ENCODE data around the gene CHST11. TPM values are rescaled to one million over a fixed set of nuclear protein-coding genes. Genes with fewer than 3 reads are reported as not detected.
"Not testable (repeated sequence)": the region's sequence is repeated elsewhere in the genome, so short reads cannot be mapped to it uniquely, and the experiment has no call there.

Gene CHST11
- total RNA-seq, 8 experiments from 2014 or later: 9.3 to 36.8 (median 12.9) TPM

DNA sequence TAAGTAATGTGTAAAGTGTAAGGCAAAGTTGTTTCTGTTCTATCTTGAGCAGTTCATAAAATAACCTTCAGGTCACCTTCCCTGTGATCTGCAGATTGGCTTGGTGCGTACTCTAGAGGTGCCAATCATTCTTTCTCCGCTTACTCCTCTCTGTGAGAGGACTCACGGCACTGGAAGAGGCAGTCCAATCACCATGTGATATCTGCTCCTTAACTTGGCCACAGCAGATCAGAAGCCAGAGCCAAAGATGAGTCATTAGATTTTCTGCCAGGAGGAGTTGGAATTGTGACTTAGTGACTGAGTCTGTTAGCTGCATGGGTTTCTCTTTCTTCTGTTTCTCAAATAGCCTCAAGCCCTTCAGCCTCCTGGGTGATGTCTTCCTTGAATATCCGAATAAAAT lies 335.8 kb downstream of the CHST11 start:
- peak in 3 of 8 experiments; percentile 43 to 94 (median 92) for ATAC-seq (replicated peaks in 6 of 8)
- no peak overlapping the region for H3K4me3 ChIP-seq
- peaks cover 5 to 10% of the 10 kb centered on the region in 2 donors for H3K4me1 ChIP-seq (replicated peaks in 1 of 2)
- in situ Hi-C loops (cut with MboI; ENCODE audit: low pct_unique_long_range_greater_than_20kb in 2 of 9, low sequenced_read_pairs in 9 of 9, unreplicated experiment in 9 of 9): loop anchor here in 1 of 9 experiments (25.0 kb wide), 1 partner anchor 270 kb away; no protein-coding TSS in a partner anchor
- H3K27ac ChIP-seq: no peak overlapping the region
- 58 to 100% (median 93%) methylated on average over 1 to 4 of the region's 4 CpGs; no CpG with 5 or more reads in 3 of the 10 experiments for WGBS, 10 experiments

DNA sequence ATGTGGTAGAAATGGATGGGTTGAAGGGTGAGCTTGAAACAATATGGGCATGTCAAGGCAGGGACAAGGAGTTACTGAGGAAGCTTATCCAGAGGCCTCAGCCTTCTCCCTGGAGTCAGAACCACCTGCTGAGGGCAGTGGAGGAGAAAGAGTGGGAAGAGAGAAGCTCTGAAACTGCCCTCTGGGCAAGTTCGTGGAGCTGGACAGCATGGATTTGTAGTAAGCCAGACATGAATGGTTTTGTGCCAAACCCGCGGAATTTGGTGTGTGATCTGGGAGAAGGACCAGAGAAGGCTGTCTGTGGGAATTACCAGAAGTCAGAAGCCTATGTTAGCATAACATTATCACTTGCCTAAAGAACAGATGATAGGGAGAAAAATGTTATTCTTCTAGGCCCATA lies 336.5 kb downstream of the CHST11 start:
- H3K4me3 ChIP-seq: no peak overlapping the region
- peak in 3 of 8 experiments; percentile 43 to 67 (median 65) for ATAC-seq (replicated peaks in 6 of 8)
- H3K4me1 ChIP-seq (replicated peaks in 1 of 2): peaks cover 5 to 10% of the 10 kb centered on the region in 2 donors
- no peak overlapping the region for H3K27ac ChIP-seq
- in situ Hi-C loops (cut with MboI; ENCODE audit: low pct_unique_long_range_greater_than_20kb in 2 of 9, low sequenced_read_pairs in 9 of 9, unreplicated experiment in 9 of 9): loop anchor here in 1 of 9 experiments (25.0 kb wide), 1 partner anchor 269 kb away; no protein-coding TSS in a partner anchor
- WGBS, 10 experiments: 14 to 100% (median 76%) methylated on average over 1 to 3 of the region's 3 CpGs; no CpG with 5 or more reads in 4 of the 10 experiments

- 89 to 100% (median 100%) methylated on average over 1 of the region's 1 CpG; no CpG with 5 or more reads in 4 of the 10 experiments for WGBS, 10 experiments
- no peak for ATAC-seq (replicated peaks in 6 of 8)
- in situ Hi-C loops (cut with MboI; ENCODE audit: low pct_unique_long_range_greater_than_20kb in 2 of 9, low sequenced_read_pairs in 9 of 9, unreplicated experiment in 9 of 9): loop anchor here in 1 of 9 experiments (25.0 kb wide), 1 partner anchor 268 kb away; no protein-coding TSS in a partner anchor
- Histone ChIP-seq H3K4me1 (replicated peaks in 1 of 2) (peaks cover 3 to 6% of the 10 kb centered on the region in 2 donors), H3K4me3 (no peak overlapping the region), H3K27ac (no peak overlapping the region)
Measured at GRCh38 chr12:104793968-104794367, 337.2 kb downstream of the CHST11 start.

- Histone ChIP-seq H3K4me3 (no peak overlapping the region), H3K4me1 (replicated peaks in 1 of 2) (no peaks in the 10 kb centered on the region), H3K27ac (no peak overlapping the region)
- in situ Hi-C loops (cut with MboI; ENCODE audit: low pct_unique_long_range_greater_than_20kb in 2 of 9, low sequenced_read_pairs in 9 of 9, unreplicated experiment in 9 of 9): loop anchor here in 1 of 9 experiments (25.0 kb wide), 1 partner anchor 266 kb away; no protein-coding TSS in a partner anchor
- no peak for ATAC-seq (replicated peaks in 6 of 8)
Measured at GRCh38 chr12:104796475-104796862, 339.7 kb downstream of the CHST11 start.

DNA sequence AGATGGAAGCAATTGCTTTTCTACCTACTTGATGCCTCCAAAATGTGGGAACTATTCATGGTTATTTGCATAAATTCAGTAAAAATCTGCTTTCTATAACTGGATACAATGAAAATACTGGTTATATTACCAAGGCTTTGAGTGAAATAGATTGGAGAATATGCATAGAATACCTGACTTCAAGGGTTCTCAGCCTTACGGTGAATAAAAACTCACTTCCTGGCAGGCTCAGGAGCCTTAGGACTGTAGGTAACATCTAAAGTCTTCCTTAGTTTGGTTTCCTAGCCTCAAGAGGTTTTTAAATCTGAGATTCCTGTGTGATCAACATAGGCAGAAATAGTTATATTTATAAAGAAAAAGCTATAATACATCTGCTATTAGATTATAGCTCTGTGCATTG lies 342.7 kb downstream of the CHST11 start:
- Histone ChIP-seq H3K4me3 (no peak overlapping the region), H3K4me1 (replicated peaks in 1 of 2) (no peaks in the 10 kb centered on the region), H3K27ac (no peak overlapping the region)
- ATAC-seq (replicated peaks in 6 of 8): no peak
- in situ Hi-C loops (cut with MboI; ENCODE audit: low pct_unique_long_range_greater_than_20kb in 2 of 9, low sequenced_read_pairs in 9 of 9, unreplicated experiment in 9 of 9): loop anchor here in 1 of 9 experiments (25.0 kb wide), 1 partner anchor 263 kb away; no protein-coding TSS in a partner anchor
- 67 to 100% (median 94%) methylated on average over 1 of the region's 1 CpG; no CpG with 5 or more reads in 2 of the 10 experiments for WGBS, 10 experiments

GRCh38 chr12:104801005-104801404 lies 344.3 kb downstream of the CHST11 start:
- ATAC-seq (replicated peaks in 6 of 8): no peak
- WGBS, 10 experiments: 46 to 96% (median 77%) methylated on average over 2 to 4 of the region's 4 CpGs; no CpG with 5 or more reads in 2 of the 10 experiments
- in situ Hi-C loops (cut with MboI; ENCODE audit: low pct_unique_long_range_greater_than_20kb in 2 of 9, low sequenced_read_pairs in 9 of 9, unreplicated experiment in 9 of 9): no loop called here

GRCh38 chr12:104801427-104801826 lies 344.7 kb downstream of the CHST11 start:
- H3K4me1 ChIP-seq (replicated peaks in 1 of 2): no peaks in the 10 kb centered on the region
- H3K4me3 ChIP-seq: no peak overlapping the region
- H3K27ac ChIP-seq: no peak overlapping the region
- ATAC-seq (replicated peaks in 6 of 8): no peak
- in situ Hi-C loops (cut with MboI; ENCODE audit: low pct_unique_long_range_greater_than_20kb in 2 of 9, low sequenced_read_pairs in 9 of 9, unreplicated experiment in 9 of 9): no loop called here

More at GRCh38 chr12:104801005-104801404, 344.3 kb downstream of the CHST11 start:
- Histone ChIP-seq H3K27ac (no peak overlapping the region), H3K4me1 (replicated peaks in 1 of 2) (no peaks in the 10 kb centered on the region), H3K4me3 (no peak overlapping the region)

DNA sequence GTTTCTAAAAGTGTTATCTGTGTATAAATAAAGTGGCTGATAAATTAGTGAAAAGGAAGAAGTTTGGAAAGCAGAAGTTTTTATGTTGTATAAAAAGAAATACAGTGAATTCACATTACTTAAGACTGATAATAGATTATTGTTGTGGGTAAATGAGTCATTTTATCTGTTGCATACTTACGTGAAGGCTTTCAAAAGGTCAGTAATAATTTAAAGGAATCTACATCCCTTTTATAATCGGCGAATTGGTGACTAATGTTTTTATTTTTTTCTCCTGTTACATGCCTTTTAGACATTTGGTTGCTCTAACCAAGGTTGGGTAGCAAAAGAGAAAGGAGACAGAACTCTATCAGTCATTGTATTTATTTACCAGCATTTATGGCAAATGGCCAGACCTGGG lies 345.5 kb downstream of the CHST11 start:
- 60 to 100% (median 77%) methylated on average over 1 to 3 of the region's 3 CpGs for WGBS, 10 experiments
- Histone ChIP-seq H3K4me1 (replicated peaks in 1 of 2) (no peaks in the 10 kb centered on the region), H3K27ac (no peak overlapping the region), H3K4me3 (no peak overlapping the region)
- in situ Hi-C loops (cut with MboI; ENCODE audit: low pct_unique_long_range_greater_than_20kb in 2 of 9, low sequenced_read_pairs in 9 of 9, unreplicated experiment in 9 of 9): no loop called here
- ATAC-seq (replicated peaks in 6 of 8): no peak

GRCh38 chr12:104805186-104805585 lies 348.4 kb downstream of the CHST11 start:
- Histone ChIP-seq H3K4me1 (replicated peaks in 1 of 2) (no peaks in the 10 kb centered on the region), H3K4me3 (no peak overlapping the region), H3K27ac (no peak overlapping the region)
- in situ Hi-C loops (cut with MboI; ENCODE audit: low pct_unique_long_range_greater_than_20kb in 2 of 9, low sequenced_read_pairs in 9 of 9, unreplicated experiment in 9 of 9): no loop called here
- ATAC-seq (replicated peaks in 6 of 8): no peak
- 6 to 100% (median 59%) methylated on average over 1 to 4 of the region's 4 CpGs; no CpG with 5 or more reads in 2 of the 10 experiments for WGBS, 10 experiments

GRCh38 chr12:104806194-104806593 lies 349.4 kb downstream of the CHST11 start:
- ATAC-seq (replicated peaks in 6 of 8); H3K4me1 ChIP-seq (replicated peaks in 1 of 2); H3K4me3 ChIP-seq; in situ Hi-C loops (cut with MboI; ENCODE audit: low pct_unique_long_range_greater_than_20kb in 2 of 9, low sequenced_read_pairs in 9 of 9, unreplicated experiment in 9 of 9); H3K27ac ChIP-seq: not testable (repeated sequence)
- no CpG with 5 or more reads among the region's 4 CpGs for WGBS, 10 experiments

GRCh38 chr12:104809251-104809650 lies 352.5 kb downstream of the CHST11 start:
- Histone ChIP-seq H3K27ac (no peak overlapping the region), H3K4me3 (no peak overlapping the region), H3K4me1 (replicated peaks in 1 of 2) (no peaks in the 10 kb centered on the region)
- 38 to 100% (median 90%) methylated on average over 1 to 3 of the region's 3 CpGs; no CpG with 5 or more reads in 3 of the 10 experiments for WGBS, 10 experiments
- ATAC-seq (replicated peaks in 6 of 8): no peak
- in situ Hi-C loops (cut with MboI; ENCODE audit: low pct_unique_long_range_greater_than_20kb in 2 of 9, low sequenced_read_pairs in 9 of 9, unreplicated experiment in 9 of 9): no loop called here

DNA sequence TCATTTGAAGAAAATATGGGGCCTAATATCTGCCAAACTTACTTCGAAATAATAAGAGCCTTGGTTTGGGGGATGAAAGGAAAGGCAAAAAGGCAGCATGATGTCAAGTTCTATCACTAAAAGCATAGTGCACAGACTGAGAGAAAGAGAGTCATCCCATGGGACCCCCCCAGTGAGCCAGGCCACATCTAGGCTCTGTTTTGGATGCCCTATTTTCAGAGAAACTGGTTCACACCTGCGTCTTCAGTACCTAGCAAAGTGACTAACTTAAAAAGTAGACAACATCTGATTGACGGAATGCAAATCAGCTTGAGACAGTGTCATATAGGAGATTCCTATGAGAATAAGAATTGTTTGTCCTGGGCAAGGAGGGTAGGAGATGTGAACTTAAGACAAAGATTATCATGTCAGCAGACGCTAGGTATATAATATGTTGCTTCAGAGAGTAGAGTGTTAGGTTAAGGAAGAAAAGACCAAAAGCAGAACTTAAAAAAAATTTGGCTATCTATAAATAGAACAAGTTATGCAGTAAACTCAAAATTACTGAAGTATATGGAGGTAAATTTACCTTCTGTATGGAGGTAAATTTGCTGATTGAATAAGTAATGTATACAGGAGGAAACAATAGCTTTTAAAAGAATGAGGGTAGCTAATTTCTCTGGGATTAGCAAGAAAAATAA lies 353.1 kb downstream of the CHST11 start:
- in situ Hi-C loops (cut with MboI; ENCODE audit: low pct_unique_long_range_greater_than_20kb in 2 of 9, low sequenced_read_pairs in 9 of 9, unreplicated experiment in 9 of 9): no loop called here
- ATAC-seq (replicated peaks in 6 of 8): no peak
- Histone ChIP-seq H3K4me1 (replicated peaks in 1 of 2) (no peaks in the 10 kb centered on the region), H3K4me3 (no peak overlapping the region), H3K27ac (no peak overlapping the region)
- 63 to 100% (median 75%) methylated on average over 2 to 4 of the region's 4 CpGs; no CpG with 5 or more reads in 1 of the 10 experiments for WGBS, 10 experiments
